Fibroblast of pulmonary artery (primary cell): ENCODE measurements around the gene TRIM38.
"Not testable (repeated sequence)": the region's sequence is repeated elsewhere in the genome, so short reads cannot be mapped to it uniquely, and the experiment has no call there.

Experiments
- DNase-seq: peaks from one replicate; pipeline ENCODE4 v3.0.0-alpha.2; 2010; ENCODE audit warnings: low read depth
- H3K4me3 ChIP-seq: replicated peaks from 2 replicates; pipeline ENCODE4 v1.5.1; 2011; ENCODE audit warnings: low read depth, mild to moderate bottlenecking, control low read depth, low read length, moderate library complexity
- TF ChIP-seq, protein P1 (sequence below): IDR thresholded peaks from 2 replicates; pipeline ENCODE4 v1.5.1; 2011; ENCODE audit warnings: mild to moderate bottlenecking, control low read depth, low read length, inconsistent platforms; ENCODE audit errors: missing control alignments

TRIM38 gene

DNA sequence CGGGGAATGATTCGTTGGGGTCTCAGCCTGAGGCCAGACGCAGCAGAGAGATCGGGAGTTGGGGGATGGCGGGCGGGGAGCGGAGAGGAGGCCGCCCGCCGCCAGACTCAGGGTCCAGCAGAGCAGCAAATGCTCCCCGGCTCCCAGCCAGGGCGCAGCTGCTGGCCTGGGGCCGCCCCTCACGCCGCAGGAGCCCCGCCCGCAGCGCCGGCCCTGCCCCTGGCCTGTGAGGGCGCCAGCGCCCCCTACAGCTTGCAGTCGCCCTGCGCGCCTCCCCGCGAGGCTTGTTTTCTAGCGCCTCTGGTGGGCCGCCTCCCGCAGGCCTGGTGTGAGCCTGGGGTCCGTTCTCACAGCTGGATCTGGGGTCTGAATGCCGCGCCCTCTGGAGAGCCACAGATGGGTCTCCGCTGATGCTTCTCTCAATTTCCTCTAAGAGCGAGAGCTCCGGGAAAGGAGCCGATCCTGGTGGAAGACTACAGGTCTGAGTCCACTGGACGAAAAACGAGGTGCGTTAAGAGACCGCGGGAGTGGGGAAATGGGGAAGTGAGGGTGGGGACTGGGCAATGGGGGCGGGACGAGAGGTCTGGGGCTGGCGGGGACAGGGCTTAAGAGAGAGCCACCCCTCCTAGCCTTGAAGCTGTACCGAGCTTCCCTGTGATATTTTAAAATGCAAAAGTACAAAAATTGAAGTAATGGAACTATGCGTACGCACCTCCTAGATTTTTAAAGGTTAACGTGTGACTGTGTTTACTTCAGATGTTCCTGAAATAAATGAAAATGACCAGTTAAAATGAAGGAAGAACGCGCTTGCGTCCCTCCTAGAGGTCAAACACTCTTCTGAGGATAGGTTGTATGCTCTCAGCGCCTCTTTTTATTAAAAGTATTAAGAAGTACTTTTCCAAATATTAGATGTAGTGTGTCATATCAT, 30.1 kb downstream of the TRIM38 start:
- peak overlapping the region; percentile 61 for H3K4me3 ChIP-seq
- peak; percentile 94 for DNase-seq
- TF ChIP-seq, protein P1, sequence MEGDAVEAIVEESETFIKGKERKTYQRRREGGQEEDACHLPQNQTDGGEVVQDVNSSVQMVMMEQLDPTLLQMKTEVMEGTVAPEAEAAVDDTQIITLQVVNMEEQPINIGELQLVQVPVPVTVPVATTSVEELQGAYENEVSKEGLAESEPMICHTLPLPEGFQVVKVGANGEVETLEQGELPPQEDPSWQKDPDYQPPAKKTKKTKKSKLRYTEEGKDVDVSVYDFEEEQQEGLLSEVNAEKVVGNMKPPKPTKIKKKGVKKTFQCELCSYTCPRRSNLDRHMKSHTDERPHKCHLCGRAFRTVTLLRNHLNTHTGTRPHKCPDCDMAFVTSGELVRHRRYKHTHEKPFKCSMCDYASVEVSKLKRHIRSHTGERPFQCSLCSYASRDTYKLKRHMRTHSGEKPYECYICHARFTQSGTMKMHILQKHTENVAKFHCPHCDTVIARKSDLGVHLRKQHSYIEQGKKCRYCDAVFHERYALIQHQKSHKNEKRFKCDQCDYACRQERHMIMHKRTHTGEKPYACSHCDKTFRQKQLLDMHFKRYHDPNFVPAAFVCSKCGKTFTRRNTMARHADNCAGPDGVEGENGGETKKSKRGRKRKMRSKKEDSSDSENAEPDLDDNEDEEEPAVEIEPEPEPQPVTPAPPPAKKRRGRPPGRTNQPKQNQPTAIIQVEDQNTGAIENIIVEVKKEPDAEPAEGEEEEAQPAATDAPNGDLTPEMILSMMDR, result peak; percentile 76

DNA sequence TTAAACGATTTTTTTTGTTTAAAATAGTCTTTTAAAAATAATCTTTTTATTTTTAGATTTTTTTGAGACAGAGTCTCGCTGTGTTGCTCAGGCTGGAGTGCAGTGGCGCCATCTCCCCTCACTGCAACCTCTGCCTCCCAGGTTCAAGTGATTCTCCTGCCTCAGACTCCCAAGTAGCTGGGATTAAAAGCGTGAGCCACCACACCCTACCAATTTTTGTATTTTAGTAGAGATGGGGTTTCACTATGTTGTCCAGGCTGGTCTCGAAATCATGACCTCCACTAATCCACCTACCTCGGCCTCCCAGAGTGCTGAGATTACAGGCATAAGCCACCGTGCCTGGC, 30.7 kb downstream of the TRIM38 start:
- H3K4me3 ChIP-seq, result peak overlapping the region; percentile 61
- not testable (repeated sequence) for DNase-seq

DNA sequence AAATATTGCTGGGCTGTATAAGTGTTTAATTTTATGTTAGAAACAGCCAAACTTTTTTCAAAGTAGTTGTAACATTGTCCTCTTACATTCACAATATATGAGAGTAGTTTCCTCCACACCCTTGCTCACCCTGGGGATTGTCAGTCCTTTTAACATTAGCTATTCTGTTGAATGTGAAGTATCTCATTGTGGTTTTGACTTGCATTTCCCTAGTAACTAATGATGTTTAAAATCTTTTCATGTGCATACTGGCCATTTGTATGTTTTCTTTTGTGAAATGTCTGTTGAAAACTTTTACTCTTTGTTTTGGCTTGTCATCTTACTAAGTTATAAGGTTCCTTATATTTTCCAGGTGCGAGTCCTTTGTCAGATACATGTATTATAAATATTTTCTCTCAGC, 32.9 kb downstream of the TRIM38 start:
- no peak for DNase-seq
- H3K4me3 ChIP-seq, result no peak overlapping the region
- TF ChIP-seq, protein P1, result no peak

DNA sequence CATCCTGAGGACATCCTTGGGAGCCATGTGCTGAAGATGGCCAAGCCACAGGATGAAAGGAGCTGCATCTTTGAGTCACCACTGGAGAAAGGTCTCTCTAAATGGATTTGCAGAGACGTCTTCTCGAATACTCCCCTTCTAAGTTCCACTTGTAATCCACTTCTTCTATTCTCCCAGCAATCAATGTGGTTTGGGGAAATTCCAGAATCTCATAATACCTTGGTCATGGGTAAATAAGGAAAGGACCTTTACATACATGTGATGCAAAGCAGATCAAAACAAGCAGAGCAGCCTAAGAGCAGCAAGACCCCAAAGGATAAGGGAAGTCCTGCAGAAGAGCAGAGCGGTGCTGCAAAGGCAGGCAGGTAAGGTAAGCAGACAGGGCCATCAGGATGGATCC, 35.3 kb downstream of the TRIM38 start:
- TF ChIP-seq, protein P1, result no peak
- H3K4me3 ChIP-seq, result no peak overlapping the region
- no peak for DNase-seq

DNA sequence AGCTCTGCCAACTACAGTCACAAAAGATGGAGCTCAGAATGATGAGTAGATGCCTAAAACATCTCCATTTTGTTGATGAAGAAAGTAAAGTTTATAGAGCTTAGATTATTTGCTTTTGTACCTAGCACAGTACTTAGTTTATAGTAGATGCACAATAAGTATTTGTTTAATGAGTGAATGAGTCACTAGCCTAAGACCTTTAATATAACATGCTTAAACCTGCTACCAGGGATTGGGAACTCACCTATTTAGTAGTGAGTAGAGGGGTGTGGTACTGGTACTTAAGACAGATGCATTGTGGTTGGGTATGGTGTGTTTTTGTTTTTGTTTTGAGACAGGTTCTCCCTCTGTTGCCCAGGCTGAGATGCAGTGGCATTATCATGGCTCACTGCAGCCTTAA, 35.8 kb downstream of the TRIM38 start:
- TF ChIP-seq, protein P1, result no peak
- no peak for DNase-seq
- H3K4me3 ChIP-seq, result no peak overlapping the region

DNA sequence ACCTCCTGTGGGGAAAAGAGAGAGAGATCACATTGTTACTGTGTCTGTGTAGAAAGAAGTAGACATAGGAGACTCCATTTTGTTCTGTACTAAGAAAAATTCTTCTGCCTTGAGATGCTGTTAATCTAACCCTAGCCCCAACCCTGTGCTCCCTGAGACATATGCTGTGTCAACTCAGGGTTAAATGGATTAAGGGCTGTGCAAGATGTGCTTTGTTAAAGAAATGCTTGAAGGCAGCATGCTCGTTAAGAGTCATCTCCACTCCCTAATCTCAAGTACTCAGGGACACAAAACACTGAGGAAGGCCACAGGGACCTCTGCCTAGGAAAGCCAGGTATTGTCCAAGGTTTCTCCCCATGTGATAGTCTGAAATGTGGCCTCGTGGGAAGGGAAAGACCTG, 36.6 kb downstream of the TRIM38 start:
- H3K4me3 ChIP-seq, DNase-seq: not testable (repeated sequence)

DNA sequence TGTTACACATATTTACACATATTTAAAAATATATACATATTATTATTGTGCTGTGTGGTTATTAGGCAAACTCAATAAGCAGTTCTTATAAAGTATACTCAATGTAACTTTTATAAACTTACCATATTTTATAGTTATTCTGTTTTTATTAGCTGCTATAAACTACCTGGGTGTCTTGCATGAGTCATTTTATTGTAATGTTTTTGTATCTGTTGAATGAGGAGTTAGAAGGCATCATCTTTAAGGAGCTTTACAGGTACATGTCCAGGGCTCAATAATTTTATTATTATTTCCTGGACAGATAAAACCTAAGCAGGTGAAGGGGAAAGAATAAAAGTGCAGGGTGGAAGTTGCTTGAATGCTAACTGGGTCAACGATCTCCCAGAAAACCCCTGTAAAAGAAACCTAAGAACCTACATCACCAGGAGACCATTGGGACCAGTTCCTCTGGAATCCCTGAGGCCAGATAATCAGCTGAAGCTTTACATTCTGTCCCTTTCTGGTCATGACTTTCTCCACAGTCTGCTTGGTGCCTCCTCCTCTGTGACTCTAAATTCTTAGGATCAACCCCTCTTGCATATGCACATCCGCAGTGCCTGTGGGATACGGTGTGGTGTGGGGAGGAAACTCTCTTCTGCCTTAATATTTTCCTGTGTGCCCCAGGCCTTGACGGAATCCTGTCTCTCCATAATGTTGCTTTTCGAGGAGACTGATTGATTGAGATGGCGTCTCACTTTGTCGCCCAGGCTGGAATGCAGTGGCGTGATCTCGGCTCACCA, 38.0 kb downstream of the TRIM38 start:
- no peak for DNase-seq
- no peak overlapping the region for H3K4me3 ChIP-seq
- TF ChIP-seq, protein P1, result no peak
